Activated T-helper 1 cell treated with anti-CD3 and anti-CD28 coated beads, Interleukin-12 subunit alpha, Interleukin-12 subunit beta, Interleukin-2, Interleukin-4 antibody, amounts not matched to agents 30 ng/mL and 10 ng/mL and 1 ng/mL, durations not matched to agents 14 hours and 24 hours and 36 hours (primary cell): ENCODE results near the gene EXOC8. TPM values are rescaled to one million over a fixed set of nuclear protein-coding genes. Genes with fewer than 3 reads are reported as not detected.

Experiments used
- DNase-seq: peaks from one replicate; pipeline ENCODE4 v3.0.0; 2021; ENCODE audit warnings: low spot score
- H3K27ac Mint-ChIP-seq: one replicate; pipeline ENCODE4 v1.8.0; 2021; ENCODE audit warnings: mild to moderate bottlenecking, mixed read lengths
- H3K27me3 Mint-ChIP-seq: one replicate; pipeline ENCODE4 v1.8.0; 2022; ENCODE audit warnings: mild to moderate bottlenecking, moderate library complexity, mixed read lengths; ENCODE audit not compliant: insufficient read depth
- H3K36me3 Mint-ChIP-seq: one replicate; pipeline ENCODE4 v1.8.0; 2021; ENCODE audit warnings: low read depth, mixed read lengths
- H3K4me1 Mint-ChIP-seq: one replicate; pipeline ENCODE4 v1.8.0; 2021; ENCODE audit warnings: low read depth, mixed read lengths
- H3K4me3 Mint-ChIP-seq: one replicate; pipeline ENCODE4 v1.8.0; 2021; ENCODE audit warnings: mild to moderate bottlenecking, moderate library complexity, mixed read lengths
- H3K9me3 Mint-ChIP-seq: one replicate; pipeline ENCODE4 v1.8.0; 2021; ENCODE audit warnings: mixed read lengths
- intact Hi-C: fragments of 100-400 bp; cut with micrococcal nuclease; formaldehyde crosslinking; loops from one replicate; pipeline ENCODE4 v1.15.1; 2024
- total RNA-seq: library from RNA; stranded (reverse); gene quantifications from 2 replicates; pipeline ENCODE4 v1.2.3, GENCODE V29; 2022

The EXOC8 gene
- total RNA-seq, 1 donor from 2014 or later: 15.6 TPM

GRCh38 chr1:231340328-231341013 is 2.8 kb upstream of the EXOC8 start:
- Mint-ChIP-seq H3K4me3 (peak overlapping the region; percentile 31), H3K27ac (peak overlapping the region; percentile 44), H3K27me3 (peaks cover 3% of the 10 kb centered on the region), H3K36me3 (peaks cover 24% of the 10 kb centered on the region), H3K9me3 (no peaks in the 10 kb centered on the region), H3K4me1 (peaks cover 40% of the 10 kb centered on the region)
- no peak for DNase-seq
- intact Hi-C loops: no loop called here

GRCh38 chr1:231338270-231339128 is 847 bp upstream of the EXOC8 start, which contains the start of gene SPRTN:
TSS of gene SPRTN (plus strand) at chr1:231338293. CDS start at chr1:231338384, 91 bp downstream.
- Mint-ChIP-seq H3K27ac (peak within 1 kb of the TSS; percentile 100), H3K36me3 (peaks cover 30% of the 10 kb centered on the region), H3K4me3 (peak within 1 kb of the TSS; percentile 98), H3K9me3 (no peaks in the 10 kb centered on the region), H3K4me1 (peaks cover 53% of the 10 kb centered on the region), H3K27me3 (peaks cover 3% of the 10 kb centered on the region)
- DNase-seq: no peak
- intact Hi-C loops: loop anchor here (1.0 to 5.0 kb wide), 8 partner anchors 66 to 1711 kb away; partner anchors contain the start of genes ARV1, C1orf198, COG2 and EGLN1

GRCh38 chr1:231337043-231337471 is 595 bp downstream of the EXOC8 start:
- Mint-ChIP-seq H3K27me3 (peaks cover 3% of the 10 kb centered on the region), H3K27ac (peak overlapping the region; percentile 100), H3K4me1 (peaks cover 64% of the 10 kb centered on the region), H3K9me3 (no peaks in the 10 kb centered on the region), H3K36me3 (peaks cover 28% of the 10 kb centered on the region), H3K4me3 (peak overlapping the region; percentile 98)
- intact Hi-C loops: loop anchor here (1.0 to 5.0 kb wide), 5 partner anchors 96 to 1710 kb away; partner anchors contain the start of genes C1orf198, COG2, GNPAT and TAF5L
- DNase-seq: peak; percentile 58

GRCh38 chr1:231335663-231336602 is 1.7 kb downstream of the EXOC8 start:
- Mint-ChIP-seq H3K36me3 (peaks cover 25% of the 10 kb centered on the region), H3K4me1 (peaks cover 64% of the 10 kb centered on the region)

GRCh38 chr1:231334952-231335351 is 2.7 kb downstream of the EXOC8 start:
- Mint-ChIP-seq H3K27me3 (peaks cover 3% of the 10 kb centered on the region), H3K4me3 (peak overlapping the region; percentile 65), H3K9me3 (no peaks in the 10 kb centered on the region), H3K27ac (no peak overlapping the region), H3K4me1 (peaks cover 57% of the 10 kb centered on the region), H3K36me3 (peaks cover 22% of the 10 kb centered on the region)
- DNase-seq: no peak
- intact Hi-C loops: loop anchor here (5.0 kb wide), 3 partner anchors 468 to 1708 kb away; partner anchors contain the start of genes C1orf198, COG2, TAF5L and URB2

More at GRCh38 chr1:231335663-231336602, 1.7 kb downstream of the EXOC8 start:
- Mint-ChIP-seq H3K27ac (peak overlapping the region; percentile 1), H3K4me3 (peak overlapping the region; percentile 98), H3K9me3 (no peaks in the 10 kb centered on the region), H3K27me3 (peaks cover 3% of the 10 kb centered on the region)
- intact Hi-C loops: loop anchor here (5.0 kb wide), 3 partner anchors 469 to 1709 kb away; partner anchors contain the start of genes C1orf198, COG2, TAF5L and URB2
- no peak for DNase-seq

GRCh38 chr1:231334079-231334666 is 3.5 kb downstream of the EXOC8 start:
- intact Hi-C loops: no loop called here
- Mint-ChIP-seq H3K27ac (no peak overlapping the region), H3K4me1 (peaks cover 51% of the 10 kb centered on the region), H3K4me3 (peak overlapping the region; percentile 60), H3K36me3 (peaks cover 17% of the 10 kb centered on the region), H3K9me3 (no peaks in the 10 kb centered on the region), H3K27me3 (peaks cover 3% of the 10 kb centered on the region)
- DNase-seq: no peak

- Mint-ChIP-seq H3K4me1 (peaks cover 43% of the 10 kb centered on the region), H3K36me3 (peaks cover 17% of the 10 kb centered on the region), H3K4me3 (no peak overlapping the region), H3K27me3 (peaks cover 2% of the 10 kb centered on the region), H3K9me3 (no peaks in the 10 kb centered on the region), H3K27ac (no peak overlapping the region)
- intact Hi-C loops: no loop called here
- DNase-seq: no peak
Measured at GRCh38 chr1:231332761-231333160, 4.9 kb downstream of the EXOC8 start.

- Mint-ChIP-seq H3K4me3 (no peak overlapping the region), H3K27me3 (no peaks in the 10 kb centered on the region), H3K36me3 (peaks cover 7% of the 10 kb centered on the region), H3K9me3 (no peaks in the 10 kb centered on the region), H3K27ac (no peak overlapping the region), H3K4me1 (peaks cover 15% of the 10 kb centered on the region)
- DNase-seq: no peak
- intact Hi-C loops: no loop called here
Measured at GRCh38 chr1:231329483-231329882, 8.2 kb downstream of the EXOC8 start.

GRCh38 chr1:231327617-231328016 is 10.0 kb downstream of the EXOC8 start:
- Mint-ChIP-seq H3K36me3 (no peaks in the 10 kb centered on the region), H3K27me3 (peaks cover 4% of the 10 kb centered on the region), H3K4me1 (peaks cover 2% of the 10 kb centered on the region), H3K27ac (no peak overlapping the region), H3K9me3 (no peaks in the 10 kb centered on the region), H3K4me3 (no peak overlapping the region)
- DNase-seq: no peak
- intact Hi-C loops: no loop called here

- no peak overlapping the region for H3K27ac Mint-ChIP-seq
- intact Hi-C loops: no loop called here
- no peak for DNase-seq
- no peaks in the 10 kb centered on the region for H3K36me3 Mint-ChIP-seq
- no peak overlapping the region for H3K4me3 Mint-ChIP-seq
- no peaks in the 10 kb centered on the region for H3K4me1 Mint-ChIP-seq
- peaks cover 4% of the 10 kb centered on the region for H3K27me3 Mint-ChIP-seq
- H3K9me3 Mint-ChIP-seq: no peaks in the 10 kb centered on the region
Measured at GRCh38 chr1:231326248-231326647, 11.4 kb downstream of the EXOC8 start.

GRCh38 chr1:231324660-231325059 is 13.0 kb downstream of the EXOC8 start:
- DNase-seq: no peak

More at GRCh38 chr1:231324660-231325059, 13.0 kb downstream of the EXOC8 start:
- intact Hi-C loops: no loop called here
- Mint-ChIP-seq H3K27me3 (peaks cover 4% of the 10 kb centered on the region), H3K4me1 (no peaks in the 10 kb centered on the region), H3K27ac (no peak overlapping the region), H3K4me3 (no peak overlapping the region), H3K36me3 (no peaks in the 10 kb centered on the region), H3K9me3 (no peaks in the 10 kb centered on the region)
